CD4-positive, alpha-beta T cell treated with Interleukin-17A for 4 hours (primary cell): Measurements from ENCODE around the gene P2RX5.
"Not testable (repeated sequence)": the region's sequence is repeated elsewhere in the genome, so short reads cannot be mapped to it uniquely, and the experiment has no call there.

ENCODE experiments used
- DNase-seq: peaks from one replicate; pipeline ENCODE4 v3.0.0-alpha.2; 2020; ENCODE audit warnings: mixed read lengths

The P2RX5 gene, protein sequence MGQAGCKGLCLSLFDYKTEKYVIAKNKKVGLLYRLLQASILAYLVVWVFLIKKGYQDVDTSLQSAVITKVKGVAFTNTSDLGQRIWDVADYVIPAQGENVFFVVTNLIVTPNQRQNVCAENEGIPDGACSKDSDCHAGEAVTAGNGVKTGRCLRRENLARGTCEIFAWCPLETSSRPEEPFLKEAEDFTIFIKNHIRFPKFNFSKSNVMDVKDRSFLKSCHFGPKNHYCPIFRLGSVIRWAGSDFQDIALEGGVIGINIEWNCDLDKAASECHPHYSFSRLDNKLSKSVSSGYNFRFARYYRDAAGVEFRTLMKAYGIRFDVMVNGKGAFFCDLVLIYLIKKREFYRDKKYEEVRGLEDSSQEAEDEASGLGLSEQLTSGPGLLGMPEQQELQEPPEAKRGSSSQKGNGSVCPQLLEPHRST

DNA sequence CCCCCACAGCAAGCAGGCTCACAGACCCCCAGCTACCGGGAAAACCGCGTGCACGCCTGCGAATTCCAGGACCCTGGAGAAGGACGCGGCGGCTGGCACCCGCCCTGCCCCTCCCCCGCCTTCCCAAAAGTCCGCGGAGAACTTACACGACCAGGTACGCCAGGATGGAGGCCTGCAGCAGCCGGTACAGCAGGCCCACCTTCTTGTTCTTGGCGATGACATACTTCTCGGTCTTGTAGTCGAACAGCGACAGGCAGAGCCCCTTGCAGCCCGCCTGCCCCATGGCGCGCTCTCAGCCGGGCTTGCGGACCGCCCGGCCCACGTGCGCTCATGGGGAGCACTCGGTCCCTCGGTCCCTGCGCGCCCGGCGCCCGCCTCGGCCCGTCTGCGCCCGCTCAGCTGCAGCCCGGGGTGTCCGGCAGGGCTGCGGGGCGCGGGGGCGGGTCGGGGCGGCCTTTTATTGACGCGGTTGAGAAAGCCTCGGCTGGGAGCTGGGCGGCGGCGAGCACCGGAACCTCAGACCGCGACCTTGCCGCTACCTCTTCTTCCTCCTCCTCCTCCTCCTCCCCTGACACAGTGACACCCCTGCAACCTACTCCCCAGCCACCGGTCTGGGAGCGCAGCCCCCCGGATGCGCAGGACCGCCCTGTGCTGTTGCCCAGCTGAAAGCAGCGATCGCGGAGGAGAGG, at the start of gene P2RX5:
P2RX5 (minus strand) TSS at position 433 of the 689 bp plus-strand sequence; CDS start at position 283, 150 bp downstream.
- DNase-seq, result peak; percentile 66

DNA sequence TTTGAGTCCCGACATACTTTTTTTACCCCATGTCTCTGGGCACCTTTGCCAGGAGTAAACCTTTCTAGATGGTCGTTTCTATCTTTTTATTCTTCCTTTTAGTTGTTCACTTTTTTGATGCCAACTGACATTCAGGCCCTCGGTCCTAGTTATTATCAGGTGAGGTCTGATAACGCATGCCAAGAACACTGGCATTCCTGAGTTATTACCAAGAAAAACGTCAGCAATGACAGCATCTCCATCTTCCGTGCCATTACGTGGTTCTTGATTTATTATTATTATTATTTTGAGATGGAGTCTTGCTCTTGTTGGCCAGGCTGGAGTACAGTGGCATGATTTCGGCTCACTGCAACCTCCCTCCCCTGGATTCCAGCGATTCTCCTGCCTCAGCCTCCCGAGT, 49.1 kb upstream of the P2RX5 start:
- no peak for DNase-seq

DNA sequence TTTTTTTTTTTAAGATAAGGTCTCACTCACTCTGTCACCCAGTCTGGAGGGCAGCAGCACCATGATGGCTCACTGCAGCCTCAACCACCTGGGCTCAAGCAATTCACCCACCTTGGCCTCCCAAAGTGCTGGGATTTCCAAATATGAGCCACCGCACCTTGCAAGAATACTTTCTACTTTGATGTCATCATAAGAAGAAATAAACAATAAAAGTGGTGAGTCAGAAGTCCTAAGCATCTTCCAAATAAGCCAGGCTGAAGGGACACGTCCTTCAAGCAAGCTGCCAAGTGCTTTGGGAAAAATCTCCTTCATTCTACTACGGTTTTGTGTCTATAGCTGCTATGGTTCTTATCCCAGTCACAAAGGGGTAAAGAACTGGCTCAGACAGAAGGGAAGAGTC, 48.1 kb upstream of the P2RX5 start:
- DNase-seq, result no peak

DNA sequence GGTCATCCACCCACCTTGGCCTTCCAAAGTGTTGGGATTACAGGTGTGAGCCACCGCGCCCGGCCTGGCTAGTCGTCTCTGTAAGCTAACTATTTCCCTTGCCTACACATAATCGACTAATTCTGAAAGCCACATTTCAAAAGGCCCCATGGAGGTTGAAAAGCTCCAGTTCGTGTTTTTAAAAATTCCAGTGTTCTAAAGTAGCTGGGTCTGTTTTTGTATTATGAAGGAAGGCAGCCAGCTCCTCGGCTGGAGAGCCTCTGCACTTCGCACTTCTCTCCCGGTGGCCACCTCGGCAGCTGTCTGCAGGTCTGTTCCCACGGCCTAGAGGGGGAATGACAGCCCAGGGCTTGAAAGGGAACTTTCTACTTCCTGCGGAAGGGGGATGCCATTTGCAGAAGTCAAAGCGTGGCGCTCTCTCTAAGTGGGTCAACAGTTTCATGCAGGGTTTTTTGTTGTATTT, 44.7 kb upstream of the P2RX5 start:
- DNase-seq, result peak; percentile 69

DNA sequence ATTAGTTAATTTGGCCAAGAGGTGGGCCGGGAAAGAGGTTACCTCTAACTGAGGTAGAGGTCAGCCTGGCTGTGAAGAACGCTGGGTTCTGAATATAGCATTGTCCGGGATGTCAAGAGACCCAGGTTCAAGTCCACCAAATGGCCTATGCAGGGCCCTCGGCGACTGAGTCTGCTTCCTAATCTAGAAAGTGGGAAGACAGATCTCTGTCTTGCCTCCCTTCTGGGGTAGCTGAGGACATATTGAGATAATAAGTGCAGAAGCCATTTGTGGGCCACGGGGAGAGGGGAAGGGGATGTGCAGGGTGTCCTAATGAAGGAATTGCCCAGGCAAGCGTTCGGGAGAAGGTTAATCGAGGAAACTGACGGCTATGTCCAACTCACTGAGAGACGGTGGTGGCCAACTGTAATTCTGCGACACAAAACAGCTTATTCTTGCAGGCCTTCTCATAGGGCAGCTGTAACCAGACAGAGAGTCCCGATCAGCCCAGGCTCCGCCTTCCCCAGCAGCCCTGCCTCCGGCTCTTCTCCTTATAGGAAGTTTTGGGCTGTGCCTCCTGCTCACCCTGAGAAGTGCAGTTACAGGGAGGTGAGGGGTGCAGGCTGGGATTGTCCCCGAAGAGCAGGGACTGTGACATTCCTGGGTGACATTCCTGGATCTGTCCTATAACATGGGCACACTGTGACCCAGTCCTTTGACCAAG, 43.6 kb upstream of the P2RX5 start:
- DNase-seq, result no peak

DNA sequence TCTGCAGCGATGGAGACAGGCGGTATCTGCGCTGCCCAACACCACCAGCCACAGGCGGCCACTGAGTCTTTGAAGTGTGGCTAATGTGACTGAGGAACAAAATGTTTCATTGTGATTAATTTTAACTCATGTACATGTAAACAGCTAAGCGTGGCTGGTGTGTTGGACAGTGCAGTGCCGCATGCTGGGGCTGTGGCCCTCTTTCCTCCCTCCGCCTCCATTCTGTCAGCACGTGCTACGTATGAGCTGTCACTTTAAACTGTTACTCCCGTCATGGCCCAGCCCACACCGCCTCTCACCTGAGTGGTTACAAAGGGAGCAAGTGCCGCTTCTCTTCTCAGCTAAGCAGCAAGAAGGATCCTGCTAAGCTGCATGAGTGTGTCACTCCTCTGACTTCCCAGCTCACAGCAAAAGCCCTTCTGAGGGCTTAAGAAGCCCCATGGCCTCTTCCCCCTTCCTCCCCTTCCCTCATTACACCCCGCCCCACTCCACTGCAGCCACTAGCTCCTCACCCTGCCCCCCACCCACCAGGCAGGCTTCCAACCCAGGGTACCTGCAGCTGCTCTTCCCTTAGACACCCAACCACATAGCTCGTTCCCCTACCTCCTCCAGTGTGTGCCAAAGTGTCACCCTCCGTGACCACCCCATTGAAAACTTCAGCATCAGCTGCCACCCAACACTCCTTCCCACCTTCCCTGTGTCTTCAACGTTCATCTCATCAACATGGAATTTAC, 42.8 kb upstream of the P2RX5 start:
- DNase-seq, result peak; percentile 83

DNA sequence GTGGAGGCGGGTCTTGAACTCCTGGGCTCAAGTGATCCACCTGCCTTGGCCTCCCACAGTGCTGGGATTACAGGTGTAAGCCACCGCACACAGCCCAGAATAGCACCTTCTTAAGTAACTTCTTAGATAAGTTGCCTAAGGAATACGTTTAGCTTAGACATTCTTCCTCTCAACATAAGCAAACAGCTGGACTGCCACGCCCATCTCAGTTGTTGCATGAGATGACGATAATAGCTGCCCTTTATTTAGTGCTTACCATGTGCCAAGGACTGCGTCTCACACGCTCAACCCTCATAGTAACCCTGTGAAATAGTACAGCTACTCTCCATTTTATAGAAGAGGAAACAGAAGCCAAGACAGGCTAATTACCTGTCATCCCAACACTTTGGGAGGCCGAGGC, 39.6 kb upstream of the P2RX5 start:
- DNase-seq, result no peak

DNA sequence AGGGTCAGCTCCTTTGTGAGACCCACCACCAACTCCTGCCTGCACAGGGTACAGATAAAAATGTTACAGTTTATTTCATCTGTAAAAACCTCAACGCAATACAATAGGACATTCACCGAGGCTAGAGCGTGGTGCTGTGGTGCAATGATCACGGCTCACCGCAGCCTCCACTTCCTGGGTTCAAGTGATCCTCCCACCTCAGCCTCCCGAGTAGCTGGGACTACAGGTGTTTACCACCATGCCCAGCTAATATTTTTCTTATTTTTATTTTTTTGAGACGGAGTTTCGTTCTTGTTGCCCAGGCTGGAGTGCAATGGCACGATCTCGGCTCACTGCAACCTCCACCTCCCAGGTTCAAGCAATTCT, 38.9 kb upstream of the P2RX5 start:
- DNase-seq, result not testable (repeated sequence)

DNA sequence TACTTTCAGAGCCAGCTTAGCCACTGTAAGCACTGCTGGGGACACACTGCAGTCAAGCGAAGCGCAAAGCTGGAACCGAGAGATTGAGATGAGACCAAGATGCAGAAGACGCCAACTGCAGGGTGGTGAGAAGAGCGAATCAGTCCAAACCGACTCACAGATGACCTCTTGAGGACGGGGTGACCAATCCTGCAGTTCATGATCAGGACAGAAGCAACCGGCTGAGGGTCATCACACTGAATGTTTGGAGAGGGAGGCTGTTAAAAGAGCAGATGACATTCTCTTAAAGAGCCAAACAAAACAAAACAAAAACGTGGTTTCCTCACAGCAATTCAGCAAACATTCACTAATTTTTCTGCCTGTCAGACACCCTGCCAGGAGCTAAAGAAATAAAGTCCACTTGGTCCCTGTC, 36.3 kb upstream of the P2RX5 start:
- no peak for DNase-seq

DNA sequence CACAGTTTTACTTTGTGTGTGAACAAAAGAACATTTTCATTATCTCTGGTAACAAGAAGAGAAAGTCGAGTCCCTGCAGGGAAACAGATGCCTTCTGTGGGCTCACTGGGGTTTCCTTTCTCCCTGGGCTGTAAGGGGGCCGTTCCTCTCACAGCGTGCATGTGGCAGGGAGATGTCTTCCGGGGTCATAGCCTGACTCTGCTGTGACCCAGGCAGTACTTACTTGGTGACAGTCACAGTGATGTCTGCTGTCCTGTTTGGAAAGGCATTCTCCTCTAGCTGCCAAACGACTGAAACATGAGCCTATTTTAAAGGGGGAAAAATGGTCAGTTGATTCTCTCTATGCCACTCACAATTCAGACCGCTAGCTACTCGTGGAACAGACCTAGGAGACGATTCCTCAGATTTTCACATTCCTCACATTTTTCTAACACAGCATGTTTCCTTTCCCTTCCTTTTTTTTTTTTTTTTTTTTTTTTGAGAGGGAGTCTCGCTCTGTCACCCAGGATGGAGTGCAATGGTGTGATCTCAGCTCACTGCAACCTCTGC, 35.0 kb upstream of the P2RX5 start:
- DNase-seq, result no peak

DNA sequence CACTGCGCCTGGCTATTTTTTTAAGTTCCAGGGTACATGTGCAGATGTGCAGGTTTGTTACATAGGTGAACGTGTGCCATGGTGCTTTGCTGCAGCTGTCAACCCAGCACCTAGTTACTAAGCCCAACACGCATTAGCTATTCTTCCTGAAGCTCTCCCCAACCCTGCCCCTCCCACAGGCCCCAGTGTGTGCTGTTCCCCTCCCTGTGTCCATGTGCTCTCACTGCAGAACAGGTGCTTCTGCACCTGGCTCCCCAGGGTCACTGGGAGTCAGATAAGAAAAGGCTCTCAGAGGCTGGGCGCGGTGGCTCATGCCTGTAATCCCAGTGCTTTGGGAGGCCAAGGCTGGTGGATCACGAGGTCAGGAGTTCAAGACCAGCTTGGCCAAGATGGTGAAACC, 33.9 kb upstream of the P2RX5 start:
- DNase-seq, result no peak

DNA sequence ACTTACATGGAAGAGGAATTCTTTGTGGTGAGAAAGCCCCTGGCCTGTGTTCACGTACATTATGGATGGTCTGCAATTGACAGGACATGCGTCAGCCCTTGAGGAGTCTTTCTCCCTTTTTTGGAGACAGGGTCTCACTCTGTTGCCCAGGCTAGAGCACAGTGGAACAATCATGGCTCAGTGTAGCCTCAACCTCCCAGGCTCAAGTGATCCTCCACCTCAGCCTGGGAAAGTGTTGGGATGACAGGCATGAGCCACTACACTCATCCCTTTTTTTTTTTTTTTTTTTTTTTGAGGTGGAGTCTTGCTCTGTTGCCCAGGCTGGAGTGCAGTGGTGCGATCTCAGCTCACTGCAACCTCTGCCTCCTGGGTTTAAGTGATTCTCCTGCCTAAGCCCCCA, 32.1 kb upstream of the P2RX5 start:
- not testable (repeated sequence) for DNase-seq

DNA sequence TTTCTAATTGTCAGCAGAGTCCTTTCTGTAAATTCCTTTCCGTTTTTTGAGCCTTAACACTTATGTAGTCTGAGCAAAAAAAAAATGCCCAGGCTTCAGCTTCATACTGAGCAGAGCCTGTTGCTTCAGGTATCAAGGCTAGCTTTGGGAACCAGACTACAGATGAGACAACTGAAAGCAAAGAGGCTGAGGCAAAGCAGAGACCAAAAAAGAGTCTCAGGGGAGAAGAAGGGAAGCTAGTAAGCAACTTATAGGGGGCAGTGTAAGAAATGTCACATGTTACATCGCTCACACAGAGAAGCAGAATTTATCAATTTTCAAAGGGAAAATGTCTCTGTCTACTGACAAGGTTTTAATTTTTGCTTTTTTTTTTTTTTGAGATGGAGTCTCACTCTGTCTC, 31.1 kb upstream of the P2RX5 start:
- no peak for DNase-seq

DNA sequence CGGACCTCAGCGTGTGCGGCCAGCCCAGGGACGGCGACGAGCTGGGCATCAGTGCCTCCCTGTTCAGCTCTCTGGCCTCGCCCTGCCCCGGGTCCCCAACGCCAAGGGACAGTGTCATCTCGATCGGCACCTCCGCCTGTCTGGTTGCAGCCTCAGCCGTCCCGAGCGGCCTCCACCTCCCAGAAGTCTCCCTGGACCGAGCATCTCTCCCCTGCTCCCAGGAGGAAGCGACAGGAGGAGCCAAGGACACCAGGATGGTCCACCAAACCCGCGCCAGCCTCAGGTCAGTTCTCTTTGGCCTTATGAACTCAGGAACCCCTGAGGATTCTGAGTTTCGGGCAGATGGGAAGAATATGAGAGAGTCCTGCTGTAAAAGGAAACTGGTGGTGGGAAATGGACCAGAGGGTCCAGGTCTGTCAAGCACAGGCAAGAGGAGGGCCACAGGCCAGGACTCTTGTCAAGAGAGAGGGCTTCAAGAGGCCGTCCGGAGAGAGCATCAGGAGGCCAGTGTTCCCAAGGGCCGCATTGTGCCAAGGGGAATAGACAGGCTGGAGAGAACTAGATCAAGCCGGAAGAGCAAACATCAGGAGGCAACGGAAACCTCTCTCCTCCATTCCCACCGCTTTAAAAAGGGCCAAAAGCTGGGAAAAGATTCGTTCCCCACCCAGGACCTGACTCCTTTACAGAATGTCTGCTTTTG, 28.6 kb upstream of the P2RX5 start:
- no peak for DNase-seq

DNA sequence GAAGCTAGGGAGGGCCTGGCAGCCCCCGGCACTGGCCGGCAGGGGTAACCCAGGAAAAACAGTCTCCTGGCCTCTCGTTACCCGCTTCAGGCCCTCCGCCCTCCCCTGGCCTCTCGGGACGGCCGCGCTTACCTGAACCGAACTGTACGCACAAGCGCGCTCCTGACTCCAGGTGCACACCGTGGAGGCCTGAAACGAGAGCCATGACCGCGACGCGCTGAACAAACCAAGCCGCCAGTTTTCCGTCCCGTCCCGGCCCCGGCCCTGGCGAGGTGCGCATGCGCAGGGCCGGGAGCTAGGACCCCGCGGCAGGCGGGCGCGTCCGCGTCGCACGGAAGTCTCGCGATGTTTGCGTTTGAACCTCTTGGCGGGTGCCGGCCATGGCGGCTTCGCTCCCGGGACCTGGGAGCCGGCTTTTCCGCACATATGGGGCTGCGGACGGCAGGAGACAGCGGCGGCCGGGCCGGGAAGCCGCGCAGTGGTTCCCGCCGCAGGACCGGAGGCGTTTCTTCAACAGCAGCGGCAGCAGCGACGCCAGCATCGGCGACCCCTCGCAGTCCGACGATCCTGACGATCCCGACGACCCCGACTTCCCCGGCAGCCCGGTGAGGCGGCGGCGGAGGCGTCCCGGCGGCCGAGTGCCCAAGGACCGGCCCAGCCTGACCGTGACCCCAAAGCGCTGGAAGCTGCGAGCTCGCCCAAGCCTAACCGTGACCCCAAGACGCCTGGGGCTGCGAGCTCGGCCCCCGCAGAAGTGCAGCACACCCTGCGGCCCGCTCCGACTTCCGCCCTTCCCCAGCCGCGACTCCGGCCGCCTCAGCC, 27.8 kb upstream of the P2RX5 start, which contains the start of gene HASPIN:
HASPIN (plus strand) TSS at position 348 of the 822 bp plus-strand sequence; CDS start at position 381, 33 bp downstream.
- peak; percentile 95 for DNase-seq

DNA sequence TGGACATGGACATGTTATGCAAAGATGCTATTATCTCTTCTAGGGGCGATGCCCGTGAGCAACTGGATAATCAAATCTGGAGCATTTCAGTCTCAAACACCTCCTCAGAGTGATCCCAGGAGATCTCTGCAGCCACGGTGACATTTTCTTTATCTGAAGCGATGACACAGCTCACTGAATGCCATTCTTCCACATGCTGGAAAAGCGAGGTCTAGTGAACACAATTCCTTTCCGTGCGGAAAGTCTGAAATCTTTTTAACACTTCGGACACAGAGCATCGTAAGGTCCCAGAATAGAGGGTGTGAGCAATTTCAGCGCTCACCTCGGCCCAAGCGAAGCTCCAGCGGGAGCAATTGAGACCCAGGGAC, 27.2 kb upstream of the P2RX5 start:
- DNase-seq, result no peak

DNA sequence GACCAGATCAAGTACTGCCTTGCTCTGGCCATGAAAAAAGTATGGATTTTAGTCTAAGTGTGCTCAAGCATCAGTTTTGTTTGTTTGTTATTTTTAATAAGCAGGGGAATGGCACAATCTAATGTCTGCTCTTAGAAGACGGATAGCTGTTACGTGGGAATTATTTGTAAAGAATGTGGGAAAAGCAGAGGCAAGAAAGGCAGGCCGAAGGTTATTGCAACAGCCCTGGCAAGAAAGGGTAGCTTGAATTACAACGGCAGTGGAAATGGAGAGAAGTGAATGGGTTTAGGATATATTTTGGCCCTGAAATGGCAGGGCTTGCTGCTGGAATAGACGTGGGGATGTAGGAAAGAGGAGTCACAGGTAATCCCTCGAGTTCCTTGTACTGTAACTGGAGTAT, 26.8 kb upstream of the P2RX5 start:
- DNase-seq, result no peak

DNA sequence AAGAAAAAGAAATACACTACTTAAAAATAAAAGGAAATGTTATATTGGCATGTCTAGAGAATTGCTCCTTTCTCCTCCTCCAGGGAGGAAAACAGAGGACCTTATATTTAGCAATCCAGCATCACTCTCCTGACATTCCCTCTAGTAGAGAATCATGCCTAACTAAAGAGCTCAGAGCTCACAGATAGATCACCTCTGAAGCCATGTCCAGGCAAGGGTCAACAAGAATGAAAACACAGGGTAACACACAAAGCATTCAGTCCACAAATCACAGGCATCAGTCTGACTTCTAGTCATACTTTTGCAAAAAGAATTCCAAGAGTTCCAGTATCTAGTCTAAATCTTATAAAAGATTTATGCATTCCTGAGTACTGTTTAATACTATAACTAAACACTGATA, 23.3 kb upstream of the P2RX5 start:
- DNase-seq, result no peak

DNA sequence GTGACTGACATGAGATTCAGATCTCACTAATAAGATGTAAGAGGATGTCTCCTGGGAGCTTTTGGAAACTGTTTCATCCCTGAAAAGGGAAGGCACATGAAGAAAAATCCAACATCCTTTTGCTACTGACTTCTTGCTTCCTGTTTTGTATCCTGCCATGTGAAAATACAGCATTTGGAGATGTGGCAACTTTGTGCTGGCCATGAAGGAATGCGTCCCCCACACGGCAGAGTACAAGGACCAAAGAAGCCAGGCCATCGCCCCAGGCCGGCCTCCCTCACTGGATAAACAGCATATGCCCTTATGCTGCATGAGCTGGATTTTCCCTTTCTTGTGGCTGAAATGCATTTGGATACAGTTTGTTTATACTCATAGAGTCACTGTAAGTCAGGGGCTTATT, 22.2 kb upstream of the P2RX5 start:
- no peak for DNase-seq

DNA sequence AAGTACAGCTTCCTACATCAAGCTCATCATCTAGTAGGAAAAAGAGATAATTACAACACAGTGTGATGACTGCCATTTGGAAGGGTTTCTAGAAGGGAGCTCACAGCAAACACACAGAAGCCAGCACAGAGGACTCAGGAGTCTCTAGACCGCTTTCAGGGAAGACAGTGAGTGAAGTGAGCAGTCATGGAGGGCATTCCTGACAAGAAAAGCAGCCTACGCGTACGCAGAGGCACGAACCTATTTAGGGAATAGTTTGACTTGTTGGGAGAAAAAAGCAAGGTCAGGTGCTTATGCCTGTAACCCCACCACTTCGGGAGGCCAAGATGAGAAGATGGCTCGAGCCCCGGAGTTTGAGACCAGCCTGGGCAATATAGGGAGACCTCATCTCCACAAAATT, 19.3 kb upstream of the P2RX5 start:
- no peak for DNase-seq
